Measurements from ENCODE around the gene ZSCAN21.

DNA sequence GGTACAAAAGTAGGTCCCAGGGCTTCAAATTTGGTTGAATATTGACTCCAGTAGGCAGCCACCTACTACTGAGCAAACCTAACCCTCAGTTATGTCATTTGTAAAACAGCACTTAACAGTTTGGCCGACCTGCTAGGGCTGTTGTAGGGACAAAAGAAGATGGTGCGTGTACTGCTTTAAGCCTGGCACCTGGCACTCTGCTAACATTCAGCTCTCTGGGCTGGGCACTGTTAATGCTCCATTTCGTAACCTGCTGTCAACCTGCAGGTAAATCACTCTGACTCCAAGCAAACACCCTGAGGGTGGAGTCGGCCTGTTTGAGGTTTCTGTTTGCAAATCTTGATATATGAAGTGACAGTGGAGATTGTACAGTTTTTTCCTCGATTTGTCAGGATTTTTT lies 27.0 kb upstream of the ZSCAN21 start:
- TF ChIP-seq FOXM1 (IDR thresholded peaks at IDR 0.05; ENCODE audit: borderline replicate concordance): no peak
- TF ChIP-seq L3MBTL2 (conservative IDR thresholded peaks at IDR 0.05): no peak
- no peak for TF ChIP-seq TARDBP (IDR thresholded peaks at IDR 0.05)

All from HEK293T (cell line).